Breast epithelium (tissue), 4 donors: ENCODE data around the gene NAA15. TPM values are rescaled to one million over a fixed set of nuclear protein-coding genes. Genes with fewer than 3 reads are reported as not detected.
A peak's percentile ranks its signal among the peaks of the same experiment; 100 is the strongest.
"Not testable (repeated sequence)": the region's sequence is repeated elsewhere in the genome, so short reads cannot be mapped to it uniquely, and the experiment has no call there.

Experiments
- DNase-seq, 2 donors: peaks; one replicate each; pipeline ENCODE4 v3.0.0-alpha.2; 2019; ENCODE audit warnings: low spot score in 2 of 2
- H3K27ac ChIP-seq, 2 donors: fragments of 200-600 bp; sonication (generic) in 1 of 2; one replicate each; pipeline ENCODE4 v1.5.1; 2016 to 2019; ENCODE audit warnings: mild to moderate bottlenecking in 1 of 2
- H3K27me3 ChIP-seq, 2 donors: fragments of 200-600 bp; sonication (generic) in 1 of 2; one replicate each; pipeline versions ENCODE4 v1.5.1 to v1.6.0; 2017 to 2019; ENCODE audit warnings: control low read depth in 1 of 2, mild to moderate bottlenecking in 1 of 2
- H3K36me3 ChIP-seq: fragments of 200-600 bp; one replicate; pipeline ENCODE4 v1.5.1; 2019
- H3K4me1 ChIP-seq, 2 donors: fragments of 200-600 bp; sonication (generic); one replicate each; pipeline ENCODE4 v1.5.1; 2016 to 2019; ENCODE audit warnings: control low read depth in 1 of 2
- H3K4me3 ChIP-seq, 3 donors: fragments of 200-600 bp; sonication (generic); 1 replicate in 2 of 3; 2 replicates in 1 of 3; pipeline ENCODE4 v1.5.1; 2016 to 2019; ENCODE audit warnings: mild to moderate bottlenecking in 3 of 3, moderate library complexity in 2 of 3
- H3K9me3 ChIP-seq, 2 donors: fragments of 200-600 bp; sonication (generic) in 1 of 2; one replicate each; pipeline ENCODE4 v1.5.1; 2016 to 2019; ENCODE audit warnings: control low read depth in 1 of 2
- CTCF ChIP-seq, 3 donors: fragments of 450-650 bp; IDR thresholded peaks; one replicate each; pipeline ENCODE4 v1.5.1; 2016 to 2017; ENCODE audit warnings: antibody characterized with exemption in 3 of 3, mild to moderate bottlenecking in 3 of 3, moderate library complexity in 3 of 3
- POLR2A ChIP-seq: fragments of 450-650 bp; IDR thresholded peaks from one replicate; pipeline ENCODE4 v1.6.1; 2016; ENCODE audit warnings: antibody characterized with exemption, mild to moderate bottlenecking, moderate library complexity
- POLR2AphosphoS5 ChIP-seq, 3 donors: sonication (generic); formaldehyde crosslinking; IDR thresholded peaks; one replicate each; pipeline ENCODE4 v1.6.1; 2017; ENCODE audit warnings: antibody characterized with exemption in 3 of 3
- intact Hi-C: fragments of 100-400 bp; cut with DNase I; formaldehyde crosslinking; loops from one replicate; pipeline ENCODE4 v1.15.1; 2023; ENCODE audit warnings: low total_unique reads
- total RNA-seq, 3 donors: library from RNA; depleted of rRNA; stranded (reverse); fragments of >200 nt; gene quantifications; one replicate each; pipeline ENCODE4 v1.1.0, GENCODE V29; 2016

The NAA15 gene
- total RNA-seq, 3 donors from 2014 or later: 28.5 to 49.9 (median 34.1) TPM

- no peaks in the 10 kb centered on the region for H3K27me3 ChIP-seq
- peak within 1 kb of the TSS; percentile 96 for H3K27ac ChIP-seq
- H3K36me3 ChIP-seq: no peaks in the 10 kb centered on the region
- TF ChIP-seq CTCF (IDR thresholded peaks at IDR 0.05) (peak in 2 of 3 donors; percentile 24 to 28), POLR2AphosphoS5 (IDR thresholded peaks at IDR 0.05) (no peak), POLR2A (no peak)
- H3K9me3 ChIP-seq: no peaks in the 10 kb centered on the region
- intact Hi-C loops: no loop called here
- peaks cover 0 to 4% of the 10 kb centered on the region in 2 donors for H3K4me1 ChIP-seq
- DNase-seq: peak; percentile 26 to 54
- peak within 1 kb of the TSS; percentile 80 to 99 (median 87) for H3K4me3 ChIP-seq
These were observed 711 bp downstream of the NAA15 start, which contains the start of gene NDUFC1 for GRCh38 chr4:139301821-139302611. Gene NDUFC1, minus strand, starts transcription at chr4:139302477. Its CDS starts 6,679 bp downstream, at chr4:139295798.

DNA sequence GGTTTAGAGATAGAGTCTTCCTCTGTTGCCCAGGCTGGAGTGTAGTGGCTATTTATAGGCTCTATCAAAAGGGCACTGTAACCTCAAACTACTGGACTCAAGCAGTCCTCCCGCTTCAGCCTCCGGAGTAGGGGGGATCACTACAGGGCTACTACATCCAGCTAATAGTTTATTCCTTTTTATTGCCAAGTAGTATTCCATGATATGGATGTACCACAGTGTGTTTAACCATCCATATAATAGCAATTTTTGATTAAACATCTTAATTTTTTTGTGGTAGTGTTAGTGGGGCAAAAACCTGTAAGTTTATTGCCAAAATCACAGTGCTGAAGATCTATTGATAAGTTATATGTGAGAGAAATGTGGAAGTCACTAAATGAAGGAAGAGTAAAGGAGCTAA lies 3.6 kb downstream of the NAA15 start:
- no peak for DNase-seq
- no peak for TF ChIP-seq POLR2A
- TF ChIP-seq CTCF (IDR thresholded peaks at IDR 0.05): no peak
- TF ChIP-seq POLR2AphosphoS5 (IDR thresholded peaks at IDR 0.05): no peak
- Histone ChIP-seq H3K4me1 (peaks cover 0 to 4% of the 10 kb centered on the region in 2 donors), H3K9me3 (no peaks in the 10 kb centered on the region), H3K27ac (no peak overlapping the region), H3K4me3 (no peak overlapping the region), H3K27me3 (no peaks in the 10 kb centered on the region), H3K36me3 (no peaks in the 10 kb centered on the region)
- intact Hi-C loops: no loop called here

GRCh38 chr4:139311909-139312308 lies 10.6 kb downstream of the NAA15 start:
- Histone ChIP-seq H3K4me1 (no peaks in the 10 kb centered on the region), H3K27ac (no peak overlapping the region), H3K36me3 (no peaks in the 10 kb centered on the region), H3K27me3 (no peaks in the 10 kb centered on the region), H3K9me3 (no peaks in the 10 kb centered on the region), H3K4me3 (no peak overlapping the region)
- DNase-seq: no peak
- intact Hi-C loops: no loop called here
- TF ChIP-seq POLR2AphosphoS5 (IDR thresholded peaks at IDR 0.05): no peak
- no peak for TF ChIP-seq CTCF (IDR thresholded peaks at IDR 0.05)
- no peak for TF ChIP-seq POLR2A

- TF ChIP-seq POLR2AphosphoS5 (IDR thresholded peaks at IDR 0.05): no peak
- no peak for TF ChIP-seq CTCF (IDR thresholded peaks at IDR 0.05)
- TF ChIP-seq POLR2A: no peak
- H3K27me3 ChIP-seq: no peaks in the 10 kb centered on the region
- DNase-seq: no peak
- intact Hi-C loops: no loop called here
- no peak overlapping the region for H3K4me3 ChIP-seq
- no peaks in the 10 kb centered on the region for H3K9me3 ChIP-seq
- no peaks in the 10 kb centered on the region for H3K36me3 ChIP-seq
- H3K27ac ChIP-seq: no peak overlapping the region
- no peaks in the 10 kb centered on the region for H3K4me1 ChIP-seq
These were observed 11.4 kb downstream of the NAA15 start for GRCh38 chr4:139312552-139313332.

DNA sequence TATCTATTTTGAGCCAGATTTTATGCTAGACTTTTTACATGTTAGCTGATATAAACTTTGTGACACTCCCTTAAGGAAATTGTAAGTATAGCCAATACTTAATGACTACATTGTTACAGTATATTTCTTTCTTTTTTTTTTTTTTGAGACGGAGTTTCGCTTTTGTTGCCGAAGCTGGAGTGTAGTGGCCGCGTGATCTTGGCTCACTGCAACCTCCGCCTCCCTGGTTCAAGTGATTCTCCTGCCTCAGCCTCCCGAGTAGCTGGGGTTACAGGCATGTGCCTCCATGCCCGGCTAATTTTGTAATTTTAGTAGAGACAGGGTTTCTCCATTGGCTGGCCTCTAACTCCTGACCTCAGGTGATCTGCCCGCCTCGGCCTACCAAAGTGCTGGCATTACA lies 12.1 kb downstream of the NAA15 start:
- intact Hi-C loops, H3K9me3 ChIP-seq, H3K36me3 ChIP-seq, DNase-seq, H3K4me3 ChIP-seq, H3K4me1 ChIP-seq, H3K27me3 ChIP-seq, H3K27ac ChIP-seq: not testable (repeated sequence)
